H9 (cell line): ENCODE measurements around the gene TRAK1. TPM values are rescaled to one million over a fixed set of nuclear protein-coding genes. Genes with fewer than 3 reads are reported as not detected.

Source experiments
- DNase-seq: peaks from one replicate; pipeline ENCODE4 v3.0.0-alpha.2; 2017
- H2AFZ ChIP-seq: one replicate; pipeline ENCODE4 v1.6.1; 2013; ENCODE audit warnings: mild to moderate bottlenecking, low read length, control low read depth, moderate library complexity
- H2AK5ac ChIP-seq: 2 replicates; pipeline ENCODE4 v1.6.1; 2013; ENCODE audit warnings: low read length, control low read depth, mixed read lengths; ENCODE audit not compliant: insufficient read length
- H2BK120ac ChIP-seq: one replicate; pipeline ENCODE4 v1.6.1; 2013; ENCODE audit warnings: low read depth, mild to moderate bottlenecking, low read length, control low read depth, inconsistent platforms; ENCODE audit not compliant: poor library complexity, severe bottlenecking
- H2BK12ac ChIP-seq: 2 replicates; pipeline ENCODE4 v1.6.1; 2013; ENCODE audit warnings: low read length, control low read depth, mixed read lengths, low read depth; ENCODE audit not compliant: insufficient read length
- H2BK15ac ChIP-seq: 2 replicates; pipeline ENCODE4 v1.6.1; 2013; ENCODE audit warnings: low read depth, low read length, control low read depth
- H2BK20ac ChIP-seq: one replicate; pipeline ENCODE4 v1.6.1; 2013; ENCODE audit warnings: low read depth, mild to moderate bottlenecking, low read length, control low read depth, inconsistent platforms; ENCODE audit not compliant: poor library complexity, severe bottlenecking
- H2BK5ac ChIP-seq: 2 replicates; pipeline ENCODE4 v1.6.1; 2013; ENCODE audit warnings: low read length, control low read depth, mixed read lengths; ENCODE audit not compliant: insufficient read length
- H3K14ac ChIP-seq: 2 replicates; pipeline ENCODE4 v1.6.1; 2013; ENCODE audit warnings: low read length, control low read depth; ENCODE audit not compliant: insufficient read depth
- H3K18ac ChIP-seq: 2 replicates; pipeline ENCODE4 v1.6.1; 2013; ENCODE audit warnings: low read depth, mild to moderate bottlenecking, mixed read lengths, low read length, control low read depth; ENCODE audit not compliant: insufficient read length
- H3K23ac ChIP-seq: 2 replicates; pipeline ENCODE4 v1.6.1; 2013; ENCODE audit warnings: low read length, control low read depth, mixed read lengths, low read depth; ENCODE audit not compliant: insufficient read length
- H3K23me2 ChIP-seq: 2 replicates; pipeline ENCODE4 v1.6.1; 2013; ENCODE audit warnings: low read depth, mild to moderate bottlenecking, mixed read lengths, low read length, control low read depth; ENCODE audit not compliant: insufficient read length, poor library complexity, severe bottlenecking
- H3K27ac ChIP-seq: 2 replicates; pipeline ENCODE4 v1.5.1; 2013; ENCODE audit warnings: low read length, control low read depth, mixed read lengths, low read depth; ENCODE audit not compliant: insufficient read length
- H3K27me3 ChIP-seq: 2 replicates; pipeline ENCODE4 v1.6.1; 2013; ENCODE audit warnings: low read length, control low read depth, inconsistent platforms; ENCODE audit not compliant: insufficient read depth
- H3K4ac ChIP-seq: 2 replicates; pipeline ENCODE4 v1.6.1; 2013; ENCODE audit warnings: low read depth, mild to moderate bottlenecking, control low read depth, inconsistent platforms, low read length, moderate library complexity
- H3K4me1 ChIP-seq: 2 replicates; pipeline ENCODE4 v1.6.1; 2013; ENCODE audit warnings: low read length, control low read depth, inconsistent platforms; ENCODE audit not compliant: insufficient read depth
- H3K4me2 ChIP-seq: 2 replicates; pipeline ENCODE4 v1.6.1; 2013; ENCODE audit warnings: low read length, control low read depth, mixed read lengths; ENCODE audit not compliant: insufficient read length, insufficient read depth
- H3K56ac ChIP-seq: 2 replicates; pipeline ENCODE4 v1.6.1; 2013; ENCODE audit warnings: low read depth, mild to moderate bottlenecking, mixed read lengths, low read length, control low read depth; ENCODE audit not compliant: insufficient read length
- H3K79me1 ChIP-seq: 2 replicates; pipeline ENCODE4 v1.6.1; 2013; ENCODE audit warnings: low read depth, mild to moderate bottlenecking, moderate library complexity, low read length, control low read depth, inconsistent platforms; ENCODE audit not compliant: insufficient read depth, poor library complexity, severe bottlenecking
- H3K79me2 ChIP-seq: 2 replicates; pipeline ENCODE4 v1.6.1; 2013; ENCODE audit warnings: low read length, control low read depth, inconsistent platforms; ENCODE audit not compliant: insufficient read depth
- H3K9ac ChIP-seq: 2 replicates; pipeline ENCODE4 v1.6.1; 2013; ENCODE audit warnings: low read length, control low read depth, mixed read lengths; ENCODE audit not compliant: insufficient read length; ENCODE audit errors: extremely low read depth
- H3K9me3 ChIP-seq: one replicate; pipeline ENCODE4 v1.6.1; 2013; ENCODE audit warnings: low read depth, low read length, inconsistent platforms; ENCODE audit not compliant: control insufficient read depth
- H3T11ph ChIP-seq: one replicate; pipeline ENCODE4 v1.6.1; 2013; ENCODE audit warnings: mild to moderate bottlenecking, low read length, control low read depth, inconsistent platforms
- H4K20me1 ChIP-seq: one replicate; pipeline ENCODE4 v1.6.1; 2013; ENCODE audit not compliant: control insufficient read depth, insufficient read length, insufficient read depth
- H4K5ac ChIP-seq: 2 replicates; pipeline ENCODE4 v1.6.1; 2013; ENCODE audit warnings: low read depth, mild to moderate bottlenecking, mixed read lengths, low read length, control low read depth; ENCODE audit not compliant: insufficient read length
- H4K8ac ChIP-seq: replicated peaks from 2 replicates; pipeline ENCODE4 v1.6.1; 2013; ENCODE audit warnings: low read length, control low read depth, mixed read lengths, low read depth; ENCODE audit not compliant: insufficient read length
- H4K91ac ChIP-seq: 2 replicates; pipeline ENCODE4 v1.6.1; 2013; ENCODE audit warnings: low read depth, mild to moderate bottlenecking, moderate library complexity, mixed read lengths, low read length, control low read depth; ENCODE audit not compliant: insufficient read length
- H3K27ac Mint-ChIP-seq, 3 experiments: 2 replicates in 2 of 3; 3 replicates in 1 of 3; pipeline ENCODE4 v1.8.0; 2020 to 2021; ENCODE audit warnings: mixed read lengths in 3 of 3, mild to moderate bottlenecking in 1 of 3, moderate library complexity in 1 of 3
- H3K27me3 Mint-ChIP-seq: 2 replicates; pipeline ENCODE4 v1.8.0; 2021; ENCODE audit warnings: low read depth, mild to moderate bottlenecking, moderate library complexity, mixed read lengths
- H3K36me3 Mint-ChIP-seq, 3 experiments: 2 replicates in 2 of 3; 3 replicates in 1 of 3; pipeline ENCODE4 v1.8.0; 2020 to 2021; ENCODE audit warnings: low read depth in 3 of 3, mixed read lengths in 3 of 3; ENCODE audit not compliant: insufficient read depth in 1 of 3
- H3K4me1 Mint-ChIP-seq, 2 experiments: 2 replicates each; pipeline ENCODE4 v1.8.0; 2020; ENCODE audit warnings: mixed read lengths in 2 of 2
- H3K4me3 Mint-ChIP-seq, 2 experiments: 2 replicates in 1 of 2; 3 replicates in 1 of 2; pipeline ENCODE4 v1.8.0; 2020 to 2021; ENCODE audit warnings: mild to moderate bottlenecking in 2 of 2, mixed read lengths in 2 of 2, moderate library complexity in 1 of 2
- H3K9me3 Mint-ChIP-seq, 2 experiments: 2 replicates in 1 of 2; 3 replicates in 1 of 2; pipeline ENCODE4 v1.8.0; 2020; ENCODE audit warnings: mild to moderate bottlenecking in 2 of 2, mixed read lengths in 2 of 2, moderate library complexity in 1 of 2
- WGBS: extraction: QIAGEN DNeasy Blood & Tissue Kit; methylation state at CpG from one replicate; pipeline ENCODE4 v1.1.7; 2013; ENCODE audit warnings: missing lambda C conversion rate, low lambda C conversion rate, mixed read lengths; ENCODE audit not compliant: insufficient read length; ENCODE audit errors: extremely low coverage; 5-methylcytosine and 5-hydroxymethylcytosine counted together
- total RNA-seq: library from RNA; stranded (reverse); gene quantifications from 2 replicates; pipeline ENCODE4 v1.2.1, GENCODE V29; 2021
- TF ChIP-seq, protein P1 (sequence below): fragments of 200-600 bp; sonication (generic); conservative IDR thresholded peaks from 3 replicates; pipeline ENCODE4 v1.8.0; 2021; ENCODE audit warnings: antibody characterized with exemption, mild to moderate bottlenecking

The TRAK1 gene
- total RNA-seq, 1 experiment from 2014 or later = 34.2 TPM

DNA sequence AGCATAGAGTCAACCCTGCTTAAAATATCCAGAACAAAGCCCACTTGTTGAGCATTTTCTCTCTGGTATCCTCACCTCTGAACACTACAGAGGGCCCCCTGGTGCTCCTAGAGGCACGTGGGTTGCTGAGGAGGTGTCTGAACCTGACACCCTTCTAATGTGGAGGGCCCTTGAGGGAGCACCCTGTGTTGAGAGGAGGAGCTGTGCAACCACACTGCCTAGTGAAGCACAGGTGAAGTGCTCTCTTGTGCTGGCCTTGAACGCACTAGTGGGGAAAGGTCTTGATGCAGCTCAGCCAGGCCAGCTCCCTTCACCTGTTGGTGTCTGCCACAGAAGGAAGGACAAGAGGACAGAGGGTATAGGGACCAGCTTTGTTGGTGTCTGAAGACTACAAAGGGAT, 122.9 kb downstream of the TRAK1 start:
- Mint-ChIP-seq H3K4me3 (no peak overlapping the region), H3K4me1 (peaks cover 11 to 17% of the 10 kb centered on the region in 2 experiments), H3K9me3 (no peaks in the 10 kb centered on the region), H3K27me3 (no peaks in the 10 kb centered on the region), H3K36me3 (peaks cover 10 to 35% (median 32%) of the 10 kb centered on the region in 3 experiments), H3K27ac (0 out of 7 replicates have a peak overlapping the region, but pooled peaks of 1 of the 3 experiments have one; percentile 50)
- H3K23ac ChIP-seq = no peak overlapping the region
- H2BK15ac ChIP-seq = no peak overlapping the region
- no peaks in the 10 kb centered on the region for H4K20me1 ChIP-seq
- no peak overlapping the region for H4K91ac ChIP-seq
- no CpG with 5 or more reads among the region's 2 CpGs for WGBS
- no peaks in the 10 kb centered on the region for H3K79me2 ChIP-seq
- H2AK5ac ChIP-seq = no peak overlapping the region
- no peaks in the 10 kb centered on the region for H3K9me3 ChIP-seq
- no peaks in the 10 kb centered on the region for H3K4me1 ChIP-seq
- H3K56ac ChIP-seq = no peak overlapping the region
- H2BK20ac ChIP-seq = no peak overlapping the region
- H4K8ac ChIP-seq = no peak overlapping the region
- H3K14ac ChIP-seq = no peak overlapping the region
- no peak overlapping the region for H3K4me2 ChIP-seq
- H3K27me3 ChIP-seq = no peaks in the 10 kb centered on the region
- no peak overlapping the region for H3K4ac ChIP-seq
- no peaks in the 10 kb centered on the region for H3K23me2 ChIP-seq
- H2BK120ac ChIP-seq = no peak overlapping the region
- H2AFZ ChIP-seq = no peak overlapping the region
- no peak overlapping the region for H2BK5ac ChIP-seq
- TF ChIP-seq, protein P1, sequence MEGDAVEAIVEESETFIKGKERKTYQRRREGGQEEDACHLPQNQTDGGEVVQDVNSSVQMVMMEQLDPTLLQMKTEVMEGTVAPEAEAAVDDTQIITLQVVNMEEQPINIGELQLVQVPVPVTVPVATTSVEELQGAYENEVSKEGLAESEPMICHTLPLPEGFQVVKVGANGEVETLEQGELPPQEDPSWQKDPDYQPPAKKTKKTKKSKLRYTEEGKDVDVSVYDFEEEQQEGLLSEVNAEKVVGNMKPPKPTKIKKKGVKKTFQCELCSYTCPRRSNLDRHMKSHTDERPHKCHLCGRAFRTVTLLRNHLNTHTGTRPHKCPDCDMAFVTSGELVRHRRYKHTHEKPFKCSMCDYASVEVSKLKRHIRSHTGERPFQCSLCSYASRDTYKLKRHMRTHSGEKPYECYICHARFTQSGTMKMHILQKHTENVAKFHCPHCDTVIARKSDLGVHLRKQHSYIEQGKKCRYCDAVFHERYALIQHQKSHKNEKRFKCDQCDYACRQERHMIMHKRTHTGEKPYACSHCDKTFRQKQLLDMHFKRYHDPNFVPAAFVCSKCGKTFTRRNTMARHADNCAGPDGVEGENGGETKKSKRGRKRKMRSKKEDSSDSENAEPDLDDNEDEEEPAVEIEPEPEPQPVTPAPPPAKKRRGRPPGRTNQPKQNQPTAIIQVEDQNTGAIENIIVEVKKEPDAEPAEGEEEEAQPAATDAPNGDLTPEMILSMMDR = no peak
- H3K27ac ChIP-seq = no peak overlapping the region
- no peak overlapping the region for H2BK12ac ChIP-seq
- H3K79me1 ChIP-seq = no peaks in the 10 kb centered on the region
- no peak overlapping the region for H4K5ac ChIP-seq
- H3K18ac ChIP-seq = no peak overlapping the region
- H3T11ph ChIP-seq = no peak overlapping the region
- no peak overlapping the region for H3K9ac ChIP-seq
- DNase-seq = no peak
